ENCODE data around the gene IL31RA.
"Not testable (repeated sequence)": the region's sequence is repeated elsewhere in the genome, so short reads cannot be mapped to it uniquely, and the experiment has no call there.

Gene IL31RA

DNA sequence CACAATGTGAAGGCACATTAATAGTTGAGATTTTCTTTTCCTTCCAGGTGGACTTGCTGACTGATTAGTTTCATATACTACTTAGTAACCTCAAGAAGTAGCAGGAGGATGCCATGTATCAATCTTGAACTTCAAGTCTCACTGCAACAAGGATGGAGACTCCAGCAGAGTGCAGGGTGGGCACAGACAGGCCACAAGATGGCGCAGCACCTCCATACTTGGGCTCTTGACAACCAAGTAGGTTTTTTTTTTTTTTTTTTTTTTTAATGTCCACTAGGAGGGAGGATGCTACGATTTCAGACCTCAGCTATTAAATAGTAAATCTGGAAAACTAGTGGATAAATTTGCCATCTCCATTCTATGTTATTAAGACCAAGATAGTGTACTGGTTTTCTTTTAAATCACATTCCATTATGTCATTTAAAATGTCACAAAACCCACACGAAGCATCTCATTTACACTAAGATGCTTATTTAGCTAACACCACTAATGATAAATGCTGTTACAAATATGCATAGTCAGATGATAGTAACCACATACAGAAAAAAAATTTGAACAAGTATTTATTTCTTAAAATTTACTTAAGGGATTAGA, 85.0 kb downstream of the IL31RA start:
- Histone ChIP-seq H3K4me1 (ENCODE audit: insufficient read depth, low read length) (no peaks in the 10 kb centered on the region), H3K36me3 (ENCODE audit: insufficient read depth, low read length) (0 out of 2 replicates have a peak, but pooled peaks cover 3% of the 10 kb centered on the region), H3K79me2 (ENCODE audit: insufficient read depth, low read length) (no peaks in the 10 kb centered on the region), H3K9me3 (ENCODE audit: insufficient read depth, low read length, severe bottlenecking) (no peaks in the 10 kb centered on the region), H3K4me2 (ENCODE audit: insufficient read depth, low read length) (no peak overlapping the region), H3K4me3 (ENCODE audit: low read depth in 1 of 2, low read length in 2 of 2) (no peak overlapping the region), H4K20me1 (ENCODE audit: insufficient read depth, low read length) (no peaks in the 10 kb centered on the region), H3K9ac (ENCODE audit: low read depth, low read length) (no peak overlapping the region), H3K27ac (ENCODE audit: low read length) (no peak overlapping the region), H2AFZ (ENCODE audit: low read depth, low read length) (no peak overlapping the region), H3K27me3 (ENCODE audit: insufficient read depth, low read length, poor library complexity) (no peaks in the 10 kb centered on the region)
- no peak for TF ChIP-seq EZH2 (IDR thresholded peaks at IDR 0.05; ENCODE audit: borderline replicate concordance, low read depth, low read length, severe bottlenecking)
- TF ChIP-seq, protein P1, sequence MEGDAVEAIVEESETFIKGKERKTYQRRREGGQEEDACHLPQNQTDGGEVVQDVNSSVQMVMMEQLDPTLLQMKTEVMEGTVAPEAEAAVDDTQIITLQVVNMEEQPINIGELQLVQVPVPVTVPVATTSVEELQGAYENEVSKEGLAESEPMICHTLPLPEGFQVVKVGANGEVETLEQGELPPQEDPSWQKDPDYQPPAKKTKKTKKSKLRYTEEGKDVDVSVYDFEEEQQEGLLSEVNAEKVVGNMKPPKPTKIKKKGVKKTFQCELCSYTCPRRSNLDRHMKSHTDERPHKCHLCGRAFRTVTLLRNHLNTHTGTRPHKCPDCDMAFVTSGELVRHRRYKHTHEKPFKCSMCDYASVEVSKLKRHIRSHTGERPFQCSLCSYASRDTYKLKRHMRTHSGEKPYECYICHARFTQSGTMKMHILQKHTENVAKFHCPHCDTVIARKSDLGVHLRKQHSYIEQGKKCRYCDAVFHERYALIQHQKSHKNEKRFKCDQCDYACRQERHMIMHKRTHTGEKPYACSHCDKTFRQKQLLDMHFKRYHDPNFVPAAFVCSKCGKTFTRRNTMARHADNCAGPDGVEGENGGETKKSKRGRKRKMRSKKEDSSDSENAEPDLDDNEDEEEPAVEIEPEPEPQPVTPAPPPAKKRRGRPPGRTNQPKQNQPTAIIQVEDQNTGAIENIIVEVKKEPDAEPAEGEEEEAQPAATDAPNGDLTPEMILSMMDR (IDR thresholded peaks at IDR 0.05; ENCODE audit: borderline replicate concordance, extremely low read depth, low read length, poor library complexity, severe bottlenecking), result peak; percentile 97
- DNase-seq (peak; percentile 79), ATAC-seq (ENCODE audit: insufficient read depth, low read depth) (peak; percentile 94)

DNA sequence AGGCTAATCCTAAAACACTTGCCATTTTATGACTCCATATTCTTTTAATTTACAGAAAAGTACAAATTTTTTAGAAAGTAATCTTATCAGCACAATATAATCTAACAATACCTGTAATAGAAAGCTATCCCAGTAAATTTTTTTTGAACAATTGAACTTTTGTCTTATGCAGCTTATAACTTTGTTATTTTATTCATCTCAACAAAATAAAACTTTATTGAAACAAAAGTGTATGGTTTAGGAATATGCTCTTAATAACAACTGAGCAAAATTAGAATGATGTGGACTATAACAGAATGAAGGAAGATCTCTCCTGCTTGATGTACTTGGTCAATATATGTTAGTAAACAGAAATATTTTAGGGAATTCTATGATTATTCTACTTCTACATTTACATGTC, 86.4 kb downstream of the IL31RA start:
- not testable (repeated sequence) for H3K4me1 ChIP-seq (ENCODE audit: insufficient read depth, low read length); H4K20me1 ChIP-seq (ENCODE audit: insufficient read depth, low read length); DNase-seq; H3K4me3 ChIP-seq (ENCODE audit: low read depth in 1 of 2, low read length in 2 of 2); H3K9me3 ChIP-seq (ENCODE audit: insufficient read depth, low read length, severe bottlenecking); H3K9ac ChIP-seq (ENCODE audit: low read depth, low read length); ATAC-seq (ENCODE audit: insufficient read depth, low read depth); H3K79me2 ChIP-seq (ENCODE audit: insufficient read depth, low read length); H3K27me3 ChIP-seq (ENCODE audit: insufficient read depth, low read length, poor library complexity); H3K4me2 ChIP-seq (ENCODE audit: insufficient read depth, low read length); H3K36me3 ChIP-seq (ENCODE audit: insufficient read depth, low read length); H3K27ac ChIP-seq (ENCODE audit: low read length); H2AFZ ChIP-seq (ENCODE audit: low read depth, low read length)

DNA sequence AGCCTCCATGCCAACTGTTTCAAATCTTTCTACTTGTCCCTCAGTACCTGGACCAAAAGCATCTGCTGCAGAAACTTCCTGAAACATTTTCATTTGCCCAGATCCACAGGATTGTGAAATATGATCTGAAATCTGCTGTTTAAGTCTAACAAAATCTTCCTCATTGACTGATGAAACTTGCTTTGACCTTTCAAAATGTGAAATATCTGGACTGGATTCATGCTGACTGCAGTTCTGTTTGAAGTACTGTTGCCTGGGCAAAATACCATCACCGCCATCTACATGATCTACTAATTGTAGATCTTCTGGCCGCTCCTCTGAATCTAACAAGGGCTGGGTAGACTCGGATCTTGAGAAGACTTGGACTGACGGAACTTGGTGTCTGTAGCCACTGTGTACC, 90.0 kb downstream of the IL31RA start:
- not testable (repeated sequence) for H2AFZ ChIP-seq (ENCODE audit: low read depth, low read length); H4K20me1 ChIP-seq (ENCODE audit: insufficient read depth, low read length); H3K4me3 ChIP-seq (ENCODE audit: low read depth in 1 of 2, low read length in 2 of 2); H3K4me2 ChIP-seq (ENCODE audit: insufficient read depth, low read length); H3K36me3 ChIP-seq (ENCODE audit: insufficient read depth, low read length); DNase-seq; H3K79me2 ChIP-seq (ENCODE audit: insufficient read depth, low read length); H3K27ac ChIP-seq (ENCODE audit: low read length); H3K4me1 ChIP-seq (ENCODE audit: insufficient read depth, low read length); ATAC-seq (ENCODE audit: insufficient read depth, low read depth); H3K27me3 ChIP-seq (ENCODE audit: insufficient read depth, low read length, poor library complexity); H3K9ac ChIP-seq (ENCODE audit: low read depth, low read length); H3K9me3 ChIP-seq (ENCODE audit: insufficient read depth, low read length, severe bottlenecking)

DNA sequence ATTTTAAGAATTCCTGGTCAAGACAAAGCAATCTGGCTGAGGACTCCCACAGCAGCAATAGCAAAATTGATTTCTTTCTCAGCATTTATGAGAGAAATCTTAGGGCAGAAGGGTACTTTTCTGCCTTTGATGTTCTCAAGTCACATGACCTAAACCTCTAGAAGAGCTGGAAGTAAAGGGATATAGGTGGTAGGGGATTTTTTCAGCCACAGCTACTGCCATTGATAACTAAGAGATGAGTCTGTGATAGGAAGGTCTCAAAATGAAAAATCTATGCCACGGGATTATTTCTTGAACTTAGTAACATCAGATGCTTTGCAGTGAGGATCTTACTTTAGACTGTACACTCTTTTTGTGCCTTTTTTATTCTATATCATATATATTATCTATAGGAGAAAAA, 108.1 kb downstream of the IL31RA start:
- Histone ChIP-seq H3K9me3 (ENCODE audit: insufficient read depth, low read length, severe bottlenecking) (no peaks in the 10 kb centered on the region), H3K4me1 (ENCODE audit: insufficient read depth, low read length) (no peaks in the 10 kb centered on the region), H3K79me2 (ENCODE audit: insufficient read depth, low read length) (no peaks in the 10 kb centered on the region), H4K20me1 (ENCODE audit: insufficient read depth, low read length) (no peaks in the 10 kb centered on the region), H2AFZ (ENCODE audit: low read depth, low read length) (no peak overlapping the region), H3K4me3 (ENCODE audit: low read depth in 1 of 2, low read length in 2 of 2) (no peak overlapping the region), H3K27ac (ENCODE audit: low read length) (no peak overlapping the region), H3K27me3 (ENCODE audit: insufficient read depth, low read length, poor library complexity) (no peaks in the 10 kb centered on the region), H3K4me2 (ENCODE audit: insufficient read depth, low read length) (no peak overlapping the region), H3K36me3 (ENCODE audit: insufficient read depth, low read length) (no peaks in the 10 kb centered on the region), H3K9ac (ENCODE audit: low read depth, low read length) (no peak overlapping the region)
- TF ChIP-seq, protein P1 (IDR thresholded peaks at IDR 0.05; ENCODE audit: borderline replicate concordance, extremely low read depth, low read length, poor library complexity, severe bottlenecking), result no peak
- no peak for TF ChIP-seq EZH2 (IDR thresholded peaks at IDR 0.05; ENCODE audit: borderline replicate concordance, low read depth, low read length, severe bottlenecking)
- ATAC-seq (ENCODE audit: insufficient read depth, low read depth) (no peak), DNase-seq (no peak)

All from DND-41 (cell line).